Neural progenitor cell (in vitro differentiated cells): ENCODE data around the gene CD200R1L. TPM values are rescaled to one million over a fixed set of nuclear protein-coding genes. Genes with fewer than 3 reads are reported as not detected.

ENCODE experiments used
- DNase-seq: peaks from one replicate; pipeline ENCODE4 v3.0.0-alpha.2; 2016; ENCODE audit warnings: low spot score
- H2AFZ ChIP-seq: fragments of 200-600 bp; sonication (generic); replicated peaks from 2 replicates; pipeline ENCODE4 v1.6.1; 2016; ENCODE audit warnings: antibody characterized with exemption
- H3F3A ChIP-seq: fragments of 200-600 bp; sonication (generic); 2 replicates; pipeline ENCODE4 v1.6.1; 2016; ENCODE audit warnings: antibody characterized with exemption, low read depth
- H3K27ac ChIP-seq: fragments of 200-600 bp; sonication (generic); 2 replicates; pipeline ENCODE4 v1.5.1; 2016; ENCODE audit warnings: mild to moderate bottlenecking
- H3K27me3 ChIP-seq: fragments of 200-600 bp; sonication (generic); 2 replicates; pipeline ENCODE4 v1.6.1; 2016; ENCODE audit warnings: mild to moderate bottlenecking, moderate library complexity
- H3K36me3 ChIP-seq: fragments of 200-600 bp; sonication (generic); 2 replicates; pipeline ENCODE4 v1.5.1; 2016
- H3K4me1 ChIP-seq: fragments of 200-600 bp; sonication (generic); 2 replicates; pipeline ENCODE4 v1.6.1; 2016; ENCODE audit warnings: mixed run types
- H3K4me2 ChIP-seq: fragments of 200-600 bp; sonication (generic); 2 replicates; pipeline ENCODE4 v1.6.1; 2016
- H3K4me3 ChIP-seq: fragments of 200-600 bp; sonication (generic); 2 replicates; pipeline ENCODE4 v1.5.1; 2016
- H3K79me2 ChIP-seq: fragments of 200-600 bp; sonication (generic); 2 replicates; pipeline ENCODE4 v1.6.1; 2016; ENCODE audit warnings: low read depth
- H3K9ac ChIP-seq: fragments of 200-600 bp; sonication (generic); 2 replicates; pipeline ENCODE4 v1.6.1; 2016
- H3K9me3 ChIP-seq: fragments of 200-600 bp; sonication (generic); 2 replicates; pipeline ENCODE4 v1.5.1; 2016; ENCODE audit warnings: low read depth
- H4K20me1 ChIP-seq: fragments of 200-600 bp; sonication (generic); 2 replicates; pipeline ENCODE4 v1.6.1; 2016; ENCODE audit warnings: low read depth
- H3K27ac Mint-ChIP-seq: 3 replicates; pipeline ENCODE4 v1.8.0; 2021; ENCODE audit warnings: mixed read lengths
- H3K27me3 Mint-ChIP-seq: 2 replicates; pipeline ENCODE4 v1.8.0; 2022; ENCODE audit warnings: low read depth, mild to moderate bottlenecking, inconsistent platforms, moderate library complexity, mixed read lengths; ENCODE audit not compliant: insufficient read depth
- H3K36me3 Mint-ChIP-seq: 3 replicates; pipeline ENCODE4 v1.8.0; 2021; ENCODE audit warnings: mixed read lengths
- H3K4me1 Mint-ChIP-seq: 3 replicates; pipeline ENCODE4 v1.8.0; 2021; ENCODE audit warnings: mixed read lengths
- H3K4me3 Mint-ChIP-seq: 3 replicates; pipeline ENCODE4 v1.8.0; 2021; ENCODE audit warnings: mild to moderate bottlenecking, moderate library complexity, mixed read lengths
- H3K9me3 Mint-ChIP-seq: 3 replicates; pipeline ENCODE4 v1.8.0; 2020; ENCODE audit warnings: mixed read lengths
- EZH2 ChIP-seq: fragments of 200-600 bp; sonication (generic); IDR thresholded peaks from 2 replicates; pipeline ENCODE4 v1.6.1; 2017; ENCODE audit warnings: antibody characterized with exemption, mild to moderate bottlenecking, moderate library complexity
- EZH2phosphoT487 ChIP-seq: fragments of 200-600 bp; sonication (generic); IDR thresholded peaks from 2 replicates; pipeline ENCODE4 v1.6.1; 2017; ENCODE audit warnings: antibody characterized with exemption
- total RNA-seq: library from RNA; depleted of rRNA; stranded (reverse); fragments of >200 nt; gene quantifications from 2 replicates; pipeline ENCODE4 v1.2.3, GENCODE V29; 2015; ENCODE audit warnings: low replicate concordance
- TF ChIP-seq, protein P1 (sequence below): fragments of 200-600 bp; sonication (generic); IDR thresholded peaks from 2 replicates; pipeline ENCODE4 v1.5.1; 2017; ENCODE audit warnings: antibody characterized with exemption, mild to moderate bottlenecking

CD200R1L gene
- total RNA-seq, 1 donor from 2014 or later: not detected

DNA sequence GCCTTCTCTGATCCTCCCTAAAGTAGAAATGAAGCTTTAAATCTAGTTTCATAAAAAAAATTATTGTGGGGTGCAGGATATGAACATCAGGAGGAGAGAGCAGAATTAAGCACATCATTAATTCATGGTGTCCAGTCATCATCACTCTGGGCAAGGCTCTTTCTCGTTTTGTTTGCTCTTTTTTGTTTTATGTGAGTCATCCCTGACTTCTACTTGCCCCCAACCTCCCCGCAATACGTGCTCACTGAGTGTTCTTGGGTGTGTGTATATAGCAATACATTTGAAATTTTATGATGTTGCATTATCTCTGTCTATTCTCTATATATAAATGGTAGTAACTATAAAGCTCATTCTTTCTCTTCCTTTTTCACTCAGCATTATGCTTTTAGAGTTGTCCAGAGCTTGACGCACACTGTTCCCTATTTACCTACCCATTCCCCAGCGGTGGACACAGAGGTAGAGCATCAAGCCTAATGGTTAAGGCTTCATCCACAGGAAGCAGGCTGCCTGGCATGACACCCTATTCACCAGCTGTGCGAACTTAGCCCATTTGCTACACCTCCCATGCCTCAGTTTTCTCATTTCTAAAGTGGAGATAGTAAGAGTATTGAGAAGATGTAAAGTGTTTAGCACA lies 72.3 kb downstream of the CD200R1L start:
- Histone ChIP-seq H3F3A (no peaks in the 10 kb centered on the region), H3K27ac (no peak overlapping the region), H3K9me3 (no peaks in the 10 kb centered on the region), H3K4me3 (no peak overlapping the region), H3K9ac (no peak overlapping the region), H3K4me1 (no peaks in the 10 kb centered on the region), H3K36me3 (no peaks in the 10 kb centered on the region), H2AFZ (no peak overlapping the region), H3K79me2 (no peaks in the 10 kb centered on the region), H4K20me1 (no peaks in the 10 kb centered on the region), H3K4me2 (no peak overlapping the region), H3K27me3 (no peaks in the 10 kb centered on the region)
- no peaks in the 10 kb centered on the region for H3K36me3 Mint-ChIP-seq
- H3K9me3 Mint-ChIP-seq: no peaks in the 10 kb centered on the region
- no peaks in the 10 kb centered on the region for H3K4me1 Mint-ChIP-seq
- no peak for DNase-seq
- TF ChIP-seq, protein P1, sequence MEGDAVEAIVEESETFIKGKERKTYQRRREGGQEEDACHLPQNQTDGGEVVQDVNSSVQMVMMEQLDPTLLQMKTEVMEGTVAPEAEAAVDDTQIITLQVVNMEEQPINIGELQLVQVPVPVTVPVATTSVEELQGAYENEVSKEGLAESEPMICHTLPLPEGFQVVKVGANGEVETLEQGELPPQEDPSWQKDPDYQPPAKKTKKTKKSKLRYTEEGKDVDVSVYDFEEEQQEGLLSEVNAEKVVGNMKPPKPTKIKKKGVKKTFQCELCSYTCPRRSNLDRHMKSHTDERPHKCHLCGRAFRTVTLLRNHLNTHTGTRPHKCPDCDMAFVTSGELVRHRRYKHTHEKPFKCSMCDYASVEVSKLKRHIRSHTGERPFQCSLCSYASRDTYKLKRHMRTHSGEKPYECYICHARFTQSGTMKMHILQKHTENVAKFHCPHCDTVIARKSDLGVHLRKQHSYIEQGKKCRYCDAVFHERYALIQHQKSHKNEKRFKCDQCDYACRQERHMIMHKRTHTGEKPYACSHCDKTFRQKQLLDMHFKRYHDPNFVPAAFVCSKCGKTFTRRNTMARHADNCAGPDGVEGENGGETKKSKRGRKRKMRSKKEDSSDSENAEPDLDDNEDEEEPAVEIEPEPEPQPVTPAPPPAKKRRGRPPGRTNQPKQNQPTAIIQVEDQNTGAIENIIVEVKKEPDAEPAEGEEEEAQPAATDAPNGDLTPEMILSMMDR: no peak
- no peak for TF ChIP-seq EZH2phosphoT487
- TF ChIP-seq EZH2: no peak
- peaks cover 3% of the 10 kb centered on the region for H3K27me3 Mint-ChIP-seq
- no peak overlapping the region for H3K4me3 Mint-ChIP-seq
- no peak overlapping the region for H3K27ac Mint-ChIP-seq

DNA sequence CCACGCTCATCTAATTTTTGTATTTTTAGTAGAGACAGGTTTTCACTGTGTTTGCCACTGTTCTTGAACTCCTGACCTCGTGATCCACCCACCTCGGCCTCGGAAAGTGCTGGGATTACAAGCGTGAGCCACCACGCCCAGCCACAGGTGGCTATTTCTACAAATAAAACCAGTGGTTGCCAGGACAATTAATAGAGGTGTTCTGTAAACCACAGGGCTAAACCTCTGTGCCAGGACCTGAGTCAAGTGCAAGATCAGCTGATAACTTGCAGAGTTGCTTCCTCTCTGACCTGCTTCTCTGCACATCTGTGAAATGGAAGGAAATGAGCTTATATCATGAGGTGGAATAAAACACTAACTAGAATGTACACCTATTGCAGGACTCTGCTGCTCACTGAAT lies 72.8 kb downstream of the CD200R1L start:
- no peak for DNase-seq
- no peak overlapping the region for H3K4me2 ChIP-seq
- no peaks in the 10 kb centered on the region for H3K9me3 ChIP-seq
- H4K20me1 ChIP-seq: no peaks in the 10 kb centered on the region
- H3K4me3 Mint-ChIP-seq: no peak overlapping the region
- no peaks in the 10 kb centered on the region for H3K79me2 ChIP-seq
- no peak overlapping the region for H3K9ac ChIP-seq
- TF ChIP-seq EZH2phosphoT487 (no peak), EZH2 (no peak)
- TF ChIP-seq, protein P1: no peak
- no peaks in the 10 kb centered on the region for H3K36me3 ChIP-seq
- no peak overlapping the region for H2AFZ ChIP-seq
- H3K27ac Mint-ChIP-seq: no peak overlapping the region
- no peaks in the 10 kb centered on the region for H3K36me3 Mint-ChIP-seq
- no peaks in the 10 kb centered on the region for H3K9me3 Mint-ChIP-seq
- no peaks in the 10 kb centered on the region for H3F3A ChIP-seq
- peaks cover 3% of the 10 kb centered on the region for H3K27me3 Mint-ChIP-seq
- no peaks in the 10 kb centered on the region for H3K27me3 ChIP-seq
- no peak overlapping the region for H3K4me3 ChIP-seq
- H3K4me1 Mint-ChIP-seq: no peaks in the 10 kb centered on the region
- no peaks in the 10 kb centered on the region for H3K4me1 ChIP-seq
- H3K27ac ChIP-seq: no peak overlapping the region

DNA sequence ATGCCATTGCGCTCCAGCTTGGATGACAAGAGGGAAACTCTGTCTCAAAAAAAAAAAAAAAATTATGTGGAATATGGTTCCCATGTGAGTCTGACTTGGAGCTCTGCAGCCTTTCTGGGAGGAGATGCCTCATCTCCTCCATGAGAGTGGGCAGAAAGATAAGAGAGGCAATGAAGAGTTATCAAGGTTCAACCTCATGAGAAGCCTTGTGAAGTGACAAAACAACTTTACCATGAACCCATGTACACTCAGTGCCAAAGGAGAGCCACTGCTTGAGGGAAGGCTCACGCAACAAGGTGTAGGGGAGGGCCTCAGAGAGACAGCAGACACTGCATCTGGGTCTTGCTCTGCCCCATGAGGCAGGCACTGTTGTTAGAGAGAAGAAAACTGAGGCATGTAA lies 75.7 kb downstream of the CD200R1L start:
- DNase-seq: no peak
- H3K27me3 Mint-ChIP-seq: peaks cover 3% of the 10 kb centered on the region
- no peaks in the 10 kb centered on the region for H3K27me3 ChIP-seq
- no peaks in the 10 kb centered on the region for H3K4me1 ChIP-seq
- no peaks in the 10 kb centered on the region for H3K36me3 ChIP-seq
- no peak overlapping the region for H2AFZ ChIP-seq
- no peak overlapping the region for H3K4me3 ChIP-seq
- no peak overlapping the region for H3K27ac ChIP-seq
- no peak overlapping the region for H3K4me3 Mint-ChIP-seq
- H3K9me3 Mint-ChIP-seq: no peaks in the 10 kb centered on the region
- no peaks in the 10 kb centered on the region for H3K9me3 ChIP-seq
- no peaks in the 10 kb centered on the region for H4K20me1 ChIP-seq
- no peak for TF ChIP-seq EZH2phosphoT487
- TF ChIP-seq, protein P1: no peak
- TF ChIP-seq EZH2: no peak
- no peak overlapping the region for H3K27ac Mint-ChIP-seq
- no peaks in the 10 kb centered on the region for H3F3A ChIP-seq
- H3K79me2 ChIP-seq: no peaks in the 10 kb centered on the region
- H3K9ac ChIP-seq: no peak overlapping the region
- no peaks in the 10 kb centered on the region for H3K36me3 Mint-ChIP-seq
- peaks cover 7% of the 10 kb centered on the region for H3K4me1 Mint-ChIP-seq
- no peak overlapping the region for H3K4me2 ChIP-seq
